WTC11 (cell line): ENCODE measurements around the gene MKNK2. TPM values are rescaled to one million over a fixed set of nuclear protein-coding genes. Genes with fewer than 3 reads are reported as not detected.

Source experiments
- ATAC-seq: fragments of 200-7000 bp; cut with Tn5 transposase; 2 replicates; pipeline ENCODE4 v1.10.0; 2021; ENCODE audit warnings: mild to moderate bottlenecking, moderate library complexity
- CTCF ChIA-PET: fragments of 300-600 bp; sonication (Branson Sonifier 250); formaldehyde crosslinking; loops from one replicate; lab custom pipeline; 2021; ENCODE audit warnings: antibody characterized with exemption; lab: Charles Lee
- POLR2A ChIA-PET: fragments of 350-600 bp; sonication (Branson Sonifier 250); formaldehyde crosslinking; loops from one replicate; lab custom pipeline; 2021; ENCODE audit warnings: antibody characterized with exemption; lab: Charles Lee
- DNase-seq: peaks from one replicate; pipeline ENCODE4 v3.0.0; 2021; ENCODE audit warnings: low spot score
- H3K27ac Mint-ChIP-seq: 2 replicates; pipeline ENCODE4 v1.8.0; 2021; ENCODE audit warnings: mixed read lengths
- H3K27me3 Mint-ChIP-seq: 2 replicates; pipeline ENCODE4 v1.8.0; 2021; ENCODE audit warnings: low read depth, mild to moderate bottlenecking, moderate library complexity, mixed read lengths
- H3K36me3 Mint-ChIP-seq: 2 replicates; pipeline ENCODE4 v1.8.0; 2021; ENCODE audit warnings: mixed read lengths
- H3K4me1 Mint-ChIP-seq: 2 replicates; pipeline ENCODE4 v1.8.0; 2022; ENCODE audit warnings: mixed read lengths
- H3K4me3 Mint-ChIP-seq: 2 replicates; pipeline ENCODE4 v1.8.0; 2021; ENCODE audit warnings: mild to moderate bottlenecking, moderate library complexity, mixed read lengths
- H3K9me3 Mint-ChIP-seq: 2 replicates; pipeline ENCODE4 v1.8.0; 2021; ENCODE audit warnings: mixed read lengths
- GABPB1 ChIP-seq: sonication (generic); formaldehyde crosslinking; IDR thresholded peaks from 2 replicates; pipeline ENCODE4 v1.8.1; 2023; ENCODE audit warnings: mild to moderate bottlenecking, missing genetic modification reagents
- GTF2I ChIP-seq: fragments of 250-450 bp; sonication (Bioruptor Pico); conservative IDR thresholded peaks from 2 replicates; pipeline ENCODE4 v1.4.0; 2021; ENCODE audit warnings: mild to moderate bottlenecking
- HMGA2 ChIP-seq: fragments of 250-450 bp; sonication (Bioruptor Pico); IDR thresholded peaks from 2 replicates; pipeline ENCODE4 v1.4.0; 2021; ENCODE audit warnings: mild to moderate bottlenecking, moderate library complexity
- JUN ChIP-seq: sonication (generic); formaldehyde crosslinking; IDR thresholded peaks from 2 replicates; pipeline ENCODE4 v1.8.0; 2023; ENCODE audit warnings: mild to moderate bottlenecking, missing genetic modification reagents
- KAT7 ChIP-seq: sonication (generic); formaldehyde crosslinking; IDR thresholded peaks from 2 replicates; pipeline ENCODE4 v1.8.1; 2023; ENCODE audit warnings: missing genetic modification reagents, mild to moderate bottlenecking, borderline replicate concordance
- MYBL2 ChIP-seq: sonication (generic); formaldehyde crosslinking; IDR thresholded peaks from 2 replicates; pipeline ENCODE4 v1.8.1; 2023; ENCODE audit warnings: mild to moderate bottlenecking, moderate library complexity, missing genetic modification reagents
- RORB ChIP-seq: fragments of 250-450 bp; sonication (Bioruptor Pico); IDR thresholded peaks from 2 replicates; pipeline ENCODE4 v1.9.0; 2021; ENCODE audit warnings: mild to moderate bottlenecking
- SMAD4 ChIP-seq: sonication (generic); formaldehyde crosslinking; IDR thresholded peaks from 2 replicates; pipeline ENCODE4 v1.8.0; 2022; ENCODE audit warnings: mild to moderate bottlenecking, missing genetic modification reagents
- ZNF263 ChIP-seq: sonication (generic); formaldehyde crosslinking; IDR thresholded peaks from 2 replicates; pipeline ENCODE4 v1.8.1; 2022; ENCODE audit warnings: low read depth, mild to moderate bottlenecking, moderate library complexity, missing genetic modification reagents
- ZNF416 ChIP-seq: fragments of 250-450 bp; sonication (Bioruptor Pico); IDR thresholded peaks from 2 replicates; pipeline ENCODE4 v1.9.0; 2021; ENCODE audit warnings: mild to moderate bottlenecking, inconsistent platforms
- total RNA-seq: library from RNA; stranded (reverse); gene quantifications from 3 replicates; pipeline ENCODE4 v1.2.3, GENCODE V29; 2021
- TF ChIP-seq, protein P1 (sequence below): sonication (generic); formaldehyde crosslinking; IDR thresholded peaks from 2 replicates; pipeline ENCODE4 v1.8.1; 2022; ENCODE audit warnings: missing genetic modification reagents, borderline replicate concordance
- TF ChIP-seq, protein P2 (sequence below): fragments of 250-450 bp; sonication (Bioruptor Pico); IDR thresholded peaks from 2 replicates; pipeline ENCODE4 v1.9.0; 2021; ENCODE audit warnings: moderate library complexity, mild to moderate bottlenecking, inconsistent platforms, borderline replicate concordance
- TF ChIP-seq, protein P3 (sequence below): sonication (generic); formaldehyde crosslinking; IDR thresholded peaks from 2 replicates; pipeline ENCODE4 v1.8.1; 2023; ENCODE audit warnings: mild to moderate bottlenecking, missing genetic modification reagents
- TF ChIP-seq, protein P4 (sequence below): sonication (generic); formaldehyde crosslinking; IDR thresholded peaks from 2 replicates; pipeline ENCODE4 v1.8.0; 2023; ENCODE audit warnings: missing genetic modification reagents
- TF ChIP-seq, protein P5 (sequence below): sonication (generic); formaldehyde crosslinking; conservative IDR thresholded peaks from 2 replicates; pipeline ENCODE4 v1.8.1; 2022; ENCODE audit warnings: mild to moderate bottlenecking, missing genetic modification reagents
- TF ChIP-seq, protein P6 (sequence below): sonication (generic); formaldehyde crosslinking; IDR thresholded peaks from 2 replicates; pipeline ENCODE4 v1.8.1; 2023; ENCODE audit warnings: mild to moderate bottlenecking, missing genetic modification reagents, borderline replicate concordance

MKNK2 gene
- total RNA-seq, 1 experiment from 2014 or later = 165 TPM

DNA sequence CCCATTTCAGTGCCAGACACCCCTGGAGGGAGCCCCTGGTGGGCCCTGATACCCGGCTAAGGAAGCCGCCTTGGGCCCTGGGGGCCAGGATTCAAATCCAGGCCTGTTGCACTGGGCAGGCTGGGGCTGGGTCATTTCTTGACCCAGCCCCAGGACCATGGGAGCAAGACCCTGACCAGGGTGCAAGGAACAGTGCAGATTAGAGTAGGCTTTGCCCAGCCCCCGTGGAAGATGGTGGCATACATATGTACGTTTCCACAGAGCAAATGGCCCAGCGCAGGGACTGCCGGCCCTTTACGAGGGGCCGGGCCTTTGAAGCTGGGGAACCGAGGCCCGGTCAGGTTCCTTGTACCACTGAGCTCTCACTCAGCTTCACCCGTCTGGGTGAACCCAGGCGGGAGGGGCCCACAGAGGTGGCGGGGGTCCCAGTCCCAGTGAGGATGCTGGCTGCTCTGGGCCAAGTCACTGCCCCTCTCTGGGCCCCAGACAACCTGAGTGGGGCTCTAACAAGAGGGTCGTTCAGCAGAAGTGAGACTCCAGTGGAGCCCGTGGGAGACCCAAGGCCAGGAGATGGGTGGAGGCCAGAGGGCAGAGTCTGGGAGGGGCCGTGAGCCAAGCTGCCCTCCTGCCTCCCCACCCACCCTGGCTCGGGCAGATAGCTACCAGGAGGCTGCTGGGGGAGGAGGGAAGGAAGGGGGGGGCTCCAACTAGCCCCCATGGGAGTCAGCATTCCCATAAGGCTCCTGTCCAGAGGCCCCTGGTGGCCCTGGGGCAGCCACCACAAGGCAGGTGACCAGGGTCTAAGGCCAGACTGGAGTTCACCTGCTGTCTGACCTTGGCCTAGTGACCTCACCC is 2.7 kb downstream of the MKNK2 start:
- CTCF ChIA-PET = no interaction called here
- ATAC-seq = no peak
- Mint-ChIP-seq H3K4me1 (peaks cover 8% of the 10 kb centered on the region), H3K27me3 (no peaks in the 10 kb centered on the region), H3K27ac (no peak overlapping the region), H3K9me3 (no peaks in the 10 kb centered on the region), H3K36me3 (0 out of 2 replicates have a peak, but pooled peaks cover 2% of the 10 kb centered on the region), H3K4me3 (peak overlapping the region; percentile 18)
- POLR2A ChIA-PET = interaction anchor here (0.9 to 1.0 kb wide), 2 partner anchors 13 to 25 kb away, joined by 3 to 4 read pairs; no protein-coding TSS in a partner anchor
- TF ChIP-seq, protein P1, sequence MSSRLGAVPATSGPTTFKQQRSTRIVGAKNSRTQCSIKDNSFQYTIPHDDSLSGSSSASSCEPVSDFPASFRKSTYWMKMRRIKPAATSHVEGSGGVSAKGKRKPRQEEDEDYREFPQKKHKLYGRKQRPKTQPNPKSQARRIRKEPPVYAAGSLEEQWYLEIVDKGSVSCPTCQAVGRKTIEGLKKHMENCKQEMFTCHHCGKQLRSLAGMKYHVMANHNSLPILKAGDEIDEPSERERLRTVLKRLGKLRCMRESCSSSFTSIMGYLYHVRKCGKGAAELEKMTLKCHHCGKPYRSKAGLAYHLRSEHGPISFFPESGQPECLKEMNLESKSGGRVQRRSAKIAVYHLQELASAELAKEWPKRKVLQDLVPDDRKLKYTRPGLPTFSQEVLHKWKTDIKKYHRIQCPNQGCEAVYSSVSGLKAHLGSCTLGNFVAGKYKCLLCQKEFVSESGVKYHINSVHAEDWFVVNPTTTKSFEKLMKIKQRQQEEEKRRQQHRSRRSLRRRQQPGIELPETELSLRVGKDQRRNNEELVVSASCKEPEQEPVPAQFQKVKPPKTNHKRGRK = no peak
- TF ChIP-seq JUN (no peak), RORB (no peak), ZNF416 (CRISPR knock-in tag) (no peak)
- TF ChIP-seq, protein P2, sequence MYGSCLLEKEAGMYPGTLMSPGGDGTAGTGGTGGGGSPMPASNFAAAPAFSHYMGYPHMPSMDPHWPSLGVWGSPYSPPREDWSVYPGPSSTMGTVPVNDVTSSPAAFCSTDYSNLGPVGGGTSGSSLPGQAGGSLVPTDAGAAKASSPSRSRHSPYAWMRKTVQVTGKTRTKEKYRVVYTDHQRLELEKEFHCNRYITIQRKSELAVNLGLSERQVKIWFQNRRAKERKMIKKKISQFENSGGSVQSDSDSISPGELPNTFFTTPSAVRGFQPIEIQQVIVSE (CRISPR knock-in tag) = no peak
- no peak for DNase-seq

DNA sequence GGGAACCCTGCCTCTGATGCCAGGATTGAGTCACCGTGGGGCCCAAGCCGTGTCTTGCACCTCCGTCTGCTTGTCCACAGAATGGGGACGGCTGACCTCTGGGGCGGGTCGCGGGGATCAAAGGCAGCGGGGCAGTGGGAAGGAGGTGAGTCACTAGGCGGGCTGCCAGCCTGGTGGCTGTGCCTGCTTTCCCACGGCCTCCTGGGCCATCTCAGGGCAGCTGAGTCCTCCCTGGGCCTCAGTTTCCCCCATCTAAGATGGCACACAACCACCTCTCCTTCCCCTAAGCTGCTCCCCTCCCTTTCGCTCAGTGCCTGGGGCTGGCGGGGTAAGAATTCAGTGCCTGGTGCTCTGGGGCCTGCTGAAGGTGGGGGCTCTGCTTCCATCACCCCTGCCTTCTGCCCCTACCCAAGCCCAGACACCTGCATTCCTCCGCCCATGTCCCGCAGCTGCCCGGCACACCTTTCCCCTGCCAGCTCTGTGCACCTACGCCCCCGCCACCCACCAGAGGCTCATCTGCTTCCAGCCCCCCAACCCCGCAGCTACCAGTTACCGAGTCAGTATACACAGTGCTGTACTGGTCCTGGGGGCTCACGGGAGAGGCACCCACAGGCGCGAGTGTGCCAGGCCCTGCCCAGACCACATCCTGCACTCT is 3.5 kb downstream of the MKNK2 start:
- ATAC-seq = no peak
- Mint-ChIP-seq H3K36me3 (0 out of 2 replicates have a peak, but pooled peaks cover 3% of the 10 kb centered on the region), H3K4me3 (no peak overlapping the region), H3K9me3 (no peaks in the 10 kb centered on the region), H3K4me1 (peaks cover 11% of the 10 kb centered on the region), H3K27ac (no peak overlapping the region), H3K27me3 (no peaks in the 10 kb centered on the region)
- POLR2A ChIA-PET = interaction anchor here (0.9 kb wide), 1 partner anchor 13 kb away, joined by 3 read pairs; no protein-coding TSS in a partner anchor
- CTCF ChIA-PET = no interaction called here
- TF ChIP-seq, protein P3, sequence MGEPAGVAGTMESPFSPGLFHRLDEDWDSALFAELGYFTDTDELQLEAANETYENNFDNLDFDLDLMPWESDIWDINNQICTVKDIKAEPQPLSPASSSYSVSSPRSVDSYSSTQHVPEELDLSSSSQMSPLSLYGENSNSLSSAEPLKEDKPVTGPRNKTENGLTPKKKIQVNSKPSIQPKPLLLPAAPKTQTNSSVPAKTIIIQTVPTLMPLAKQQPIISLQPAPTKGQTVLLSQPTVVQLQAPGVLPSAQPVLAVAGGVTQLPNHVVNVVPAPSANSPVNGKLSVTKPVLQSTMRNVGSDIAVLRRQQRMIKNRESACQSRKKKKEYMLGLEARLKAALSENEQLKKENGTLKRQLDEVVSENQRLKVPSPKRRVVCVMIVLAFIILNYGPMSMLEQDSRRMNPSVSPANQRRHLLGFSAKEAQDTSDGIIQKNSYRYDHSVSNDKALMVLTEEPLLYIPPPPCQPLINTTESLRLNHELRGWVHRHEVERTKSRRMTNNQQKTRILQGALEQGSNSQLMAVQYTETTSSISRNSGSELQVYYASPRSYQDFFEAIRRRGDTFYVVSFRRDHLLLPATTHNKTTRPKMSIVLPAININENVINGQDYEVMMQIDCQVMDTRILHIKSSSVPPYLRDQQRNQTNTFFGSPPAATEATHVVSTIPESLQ (CRISPR knock-in tag) = no peak
- DNase-seq = no peak

DNA sequence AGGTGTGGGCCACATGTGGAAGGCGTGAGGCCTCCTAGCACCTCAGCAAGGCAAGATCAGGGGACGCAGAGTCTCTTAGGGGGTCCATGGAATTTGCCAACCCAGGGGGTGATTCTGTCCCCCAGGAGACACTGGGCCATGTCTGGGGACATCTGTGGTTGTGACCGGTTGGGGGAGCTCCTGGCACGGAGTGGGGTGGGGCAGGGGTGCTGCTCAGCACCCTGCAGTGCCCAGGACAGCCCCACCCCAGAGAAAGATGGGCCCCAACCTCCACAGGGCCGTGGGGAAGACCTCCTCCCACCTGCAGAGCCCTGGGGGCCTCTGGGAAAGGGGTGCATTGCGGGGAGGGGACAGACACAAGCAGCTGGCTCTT is 4.0 kb downstream of the MKNK2 start:
- peak overlapping the region; percentile 41; the same call in 1 of the 2 replicates for H3K27ac Mint-ChIP-seq
- ATAC-seq (no peak), DNase-seq (no peak)
- no peak overlapping the region for H3K4me3 Mint-ChIP-seq
- H3K27me3 Mint-ChIP-seq = no peaks in the 10 kb centered on the region
- 0 out of 2 replicates have a peak, but pooled peaks cover 3% of the 10 kb centered on the region for H3K36me3 Mint-ChIP-seq
- ChIA-PET CTCF (no interaction called here), POLR2A (no interaction called here)
- TF ChIP-seq MYBL2 (CRISPR knock-in tag) (no peak), ZNF263 (no peak), HMGA2 (no peak), KAT7 (no peak), SMAD4 (no peak), GABPB1 (CRISPR knock-in tag) (no peak), GTF2I (CRISPR knock-in tag) (no peak)
- TF ChIP-seq, protein P4, sequence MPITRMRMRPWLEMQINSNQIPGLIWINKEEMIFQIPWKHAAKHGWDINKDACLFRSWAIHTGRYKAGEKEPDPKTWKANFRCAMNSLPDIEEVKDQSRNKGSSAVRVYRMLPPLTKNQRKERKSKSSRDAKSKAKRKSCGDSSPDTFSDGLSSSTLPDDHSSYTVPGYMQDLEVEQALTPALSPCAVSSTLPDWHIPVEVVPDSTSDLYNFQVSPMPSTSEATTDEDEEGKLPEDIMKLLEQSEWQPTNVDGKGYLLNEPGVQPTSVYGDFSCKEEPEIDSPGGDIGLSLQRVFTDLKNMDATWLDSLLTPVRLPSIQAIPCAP (CRISPR knock-in tag) = no peak
- TF ChIP-seq, protein P5, sequence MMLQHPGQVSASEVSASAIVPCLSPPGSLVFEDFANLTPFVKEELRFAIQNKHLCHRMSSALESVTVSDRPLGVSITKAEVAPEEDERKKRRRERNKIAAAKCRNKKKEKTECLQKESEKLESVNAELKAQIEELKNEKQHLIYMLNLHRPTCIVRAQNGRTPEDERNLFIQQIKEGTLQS = no peak
- TF ChIP-seq, protein P6, sequence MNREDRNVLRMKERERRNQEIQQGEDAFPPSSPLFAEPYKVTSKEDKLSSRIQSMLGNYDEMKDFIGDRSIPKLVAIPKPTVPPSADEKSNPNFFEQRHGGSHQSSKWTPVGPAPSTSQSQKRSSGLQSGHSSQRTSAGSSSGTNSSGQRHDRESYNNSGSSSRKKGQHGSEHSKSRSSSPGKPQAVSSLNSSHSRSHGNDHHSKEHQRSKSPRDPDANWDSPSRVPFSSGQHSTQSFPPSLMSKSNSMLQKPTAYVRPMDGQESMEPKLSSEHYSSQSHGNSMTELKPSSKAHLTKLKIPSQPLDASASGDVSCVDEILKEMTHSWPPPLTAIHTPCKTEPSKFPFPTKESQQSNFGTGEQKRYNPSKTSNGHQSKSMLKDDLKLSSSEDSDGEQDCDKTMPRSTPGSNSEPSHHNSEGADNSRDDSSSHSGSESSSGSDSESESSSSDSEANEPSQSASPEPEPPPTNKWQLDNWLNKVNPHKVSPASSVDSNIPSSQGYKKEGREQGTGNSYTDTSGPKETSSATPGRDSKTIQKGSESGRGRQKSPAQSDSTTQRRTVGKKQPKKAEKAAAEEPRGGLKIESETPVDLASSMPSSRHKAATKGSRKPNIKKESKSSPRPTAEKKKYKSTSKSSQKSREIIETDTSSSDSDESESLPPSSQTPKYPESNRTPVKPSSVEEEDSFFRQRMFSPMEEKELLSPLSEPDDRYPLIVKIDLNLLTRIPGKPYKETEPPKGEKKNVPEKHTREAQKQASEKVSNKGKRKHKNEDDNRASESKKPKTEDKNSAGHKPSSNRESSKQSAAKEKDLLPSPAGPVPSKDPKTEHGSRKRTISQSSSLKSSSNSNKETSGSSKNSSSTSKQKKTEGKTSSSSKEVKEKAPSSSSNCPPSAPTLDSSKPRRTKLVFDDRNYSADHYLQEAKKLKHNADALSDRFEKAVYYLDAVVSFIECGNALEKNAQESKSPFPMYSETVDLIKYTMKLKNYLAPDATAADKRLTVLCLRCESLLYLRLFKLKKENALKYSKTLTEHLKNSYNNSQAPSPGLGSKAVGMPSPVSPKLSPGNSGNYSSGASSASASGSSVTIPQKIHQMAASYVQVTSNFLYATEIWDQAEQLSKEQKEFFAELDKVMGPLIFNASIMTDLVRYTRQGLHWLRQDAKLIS (CRISPR knock-in tag) = no peak
- peaks cover 11% of the 10 kb centered on the region for H3K4me1 Mint-ChIP-seq
- no peaks in the 10 kb centered on the region for H3K9me3 Mint-ChIP-seq
